GM19193 (cell line): ENCODE measurements around the gene C19orf44.
A peak's percentile ranks its signal among the peaks of the same experiment; 100 is the strongest.

ENCODE experiments used
- POLR2A ChIP-seq: IDR thresholded peaks from 4 replicates; pipeline ENCODE4 v1.6.1; 2011; ENCODE audit not compliant: insufficient read depth, insufficient read length; ENCODE audit errors: extremely low read depth

The C19orf44 gene

DNA sequence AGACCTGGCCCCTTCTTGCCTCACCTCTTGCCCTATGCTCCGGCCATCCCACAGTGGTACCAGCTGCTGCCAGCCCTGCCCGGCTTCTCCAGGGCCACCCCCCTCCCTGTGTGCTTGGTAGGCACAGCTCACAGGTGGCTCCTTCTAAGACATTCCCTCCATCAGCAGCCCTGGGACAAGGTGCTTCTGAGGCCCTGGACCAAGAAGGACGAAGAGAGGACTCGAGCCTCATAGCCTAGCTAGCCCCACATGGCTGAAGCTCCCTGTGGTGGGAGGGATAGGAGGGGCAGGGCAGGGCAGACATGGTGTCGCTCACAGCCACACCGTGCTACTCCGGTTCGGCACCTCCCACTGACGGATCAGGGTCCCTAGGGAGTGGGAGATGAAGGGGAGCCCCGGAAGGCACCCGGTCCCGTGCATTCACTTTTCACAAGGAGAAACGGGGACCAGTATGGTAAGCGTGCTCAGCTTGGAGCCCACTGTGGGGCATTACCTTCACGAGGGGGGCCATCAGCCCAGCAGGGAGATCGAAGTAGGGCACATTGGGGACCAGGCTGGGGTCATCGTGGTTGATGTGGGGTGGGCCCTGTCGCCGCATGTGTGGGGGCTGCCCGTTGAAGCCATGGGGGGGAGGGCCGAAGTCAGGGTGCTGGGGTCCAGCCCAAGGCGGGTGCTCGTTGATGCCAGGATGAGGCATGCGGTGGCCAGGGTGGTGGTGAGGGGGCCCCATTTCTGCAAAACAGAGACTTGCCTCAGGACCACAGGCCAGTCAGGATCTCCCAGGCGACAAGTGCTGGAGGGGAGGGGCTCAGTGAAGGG lies 26.6 kb downstream of the C19orf44 start:
- no peak for TF ChIP-seq POLR2A

DNA sequence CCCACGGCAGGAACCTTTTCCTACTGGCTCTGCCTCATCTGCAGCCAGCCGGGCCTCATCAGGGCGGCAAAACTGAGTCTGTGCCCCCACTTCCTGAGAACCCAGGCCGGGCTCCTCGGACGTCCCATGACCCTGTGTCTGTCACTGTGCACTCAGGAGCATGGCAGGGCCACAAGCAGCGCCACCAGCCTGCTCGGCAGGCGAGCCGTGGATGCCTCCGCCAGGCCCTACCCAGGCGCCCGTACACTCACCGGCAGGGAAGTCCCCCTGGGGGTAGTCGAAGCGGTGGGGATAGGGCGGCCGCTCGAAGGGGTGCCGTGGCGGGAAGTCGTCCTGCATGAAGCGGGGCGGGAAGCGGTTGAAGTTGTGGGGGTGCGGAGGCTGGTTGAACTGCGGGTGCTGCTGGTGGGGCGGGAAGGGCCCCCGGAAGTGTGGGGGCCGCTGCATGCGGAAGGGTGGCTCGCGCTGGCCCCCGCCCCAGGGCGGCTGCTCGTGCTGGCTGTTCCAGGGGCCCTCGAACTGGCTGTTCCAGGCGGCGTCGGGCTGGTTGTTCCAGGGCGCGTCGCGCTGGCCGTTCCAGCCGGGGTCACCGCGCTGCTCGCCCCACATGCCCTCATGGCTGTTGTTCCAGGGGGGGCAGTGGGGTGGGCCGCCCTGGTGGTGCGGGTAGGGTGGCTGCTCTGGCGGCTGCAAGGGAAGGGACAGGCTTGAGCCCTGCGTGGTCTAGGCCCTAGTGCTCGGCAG lies 29.0 kb downstream of the C19orf44 start:
- TF ChIP-seq POLR2A = no peak

GRCh38 chr19:16525751-16526481 lies 29.7 kb downstream of the C19orf44 start:
- TF ChIP-seq POLR2A = no peak

- no peak for TF ChIP-seq POLR2A
Measured at GRCh38 chr19:16527334-16527935, 31.2 kb downstream of the C19orf44 start.

DNA sequence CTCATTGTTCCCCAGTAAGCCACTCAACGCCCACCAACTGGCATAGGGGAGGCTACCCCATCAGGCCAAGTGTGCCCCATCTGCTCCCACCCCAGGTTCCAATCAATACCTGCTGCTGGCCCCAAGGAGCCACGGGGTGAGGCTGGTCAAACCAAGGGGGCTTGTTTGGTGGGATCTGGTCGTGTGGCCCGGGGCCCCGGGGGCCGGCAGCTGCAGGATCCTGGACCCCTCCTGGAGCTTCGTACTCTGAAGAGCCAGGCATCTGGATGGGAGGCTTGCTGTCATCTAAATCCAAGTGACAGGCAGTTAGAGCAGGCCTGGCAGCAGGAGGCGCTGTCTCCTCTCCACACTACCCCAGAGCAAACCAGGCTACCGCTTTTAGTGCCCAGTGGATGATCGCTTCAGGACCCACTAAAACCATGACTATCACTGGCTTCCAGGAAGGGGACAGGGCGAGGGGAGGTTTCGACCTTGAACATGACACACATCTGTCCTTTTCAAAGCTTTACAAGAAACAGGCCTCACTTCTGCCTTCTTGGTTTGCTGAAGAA lies 31.9 kb downstream of the C19orf44 start:
- TF ChIP-seq POLR2A = no peak

DNA sequence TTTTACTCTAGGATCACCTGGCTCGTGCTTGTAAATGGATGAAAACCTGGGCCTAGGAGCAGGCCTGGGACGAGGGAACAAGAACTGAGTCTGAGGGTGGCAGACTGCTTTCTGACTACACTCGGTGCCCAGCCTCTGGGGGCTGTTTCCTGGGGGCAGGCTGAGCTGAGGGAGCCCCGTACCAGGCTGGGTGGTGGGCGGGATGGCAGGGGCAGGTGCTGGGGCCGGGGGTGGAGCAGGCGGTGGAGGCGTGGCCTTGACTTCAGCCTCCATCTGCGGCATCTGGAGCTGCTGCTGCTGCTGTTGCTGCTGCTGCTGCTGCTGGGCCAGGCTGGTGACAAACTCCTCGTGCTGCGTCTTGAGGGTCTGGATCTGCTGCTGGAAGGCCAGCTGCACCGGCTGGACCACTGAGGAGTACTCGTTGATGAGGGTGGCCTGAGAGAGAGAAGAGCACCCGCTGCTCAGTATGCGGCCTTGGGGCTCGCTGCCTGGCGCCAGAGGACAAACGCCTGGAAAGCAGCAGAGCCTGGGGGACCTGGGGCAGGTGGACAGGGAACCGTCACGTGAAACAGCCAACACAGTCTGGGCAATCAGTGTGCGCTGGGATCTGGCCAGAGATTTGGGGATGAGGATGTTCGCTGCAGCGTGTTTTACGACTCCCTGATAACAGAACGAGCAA lies 33.4 kb downstream of the C19orf44 start:
- TF ChIP-seq POLR2A = no peak

- peak; percentile 3 for TF ChIP-seq POLR2A
Measured at GRCh38 chr19:16530540-16531379, 34.6 kb downstream of the C19orf44 start.

GRCh38 chr19:16531380-16531669 lies 35.1 kb downstream of the C19orf44 start:
- TF ChIP-seq POLR2A = peak; percentile 8

DNA sequence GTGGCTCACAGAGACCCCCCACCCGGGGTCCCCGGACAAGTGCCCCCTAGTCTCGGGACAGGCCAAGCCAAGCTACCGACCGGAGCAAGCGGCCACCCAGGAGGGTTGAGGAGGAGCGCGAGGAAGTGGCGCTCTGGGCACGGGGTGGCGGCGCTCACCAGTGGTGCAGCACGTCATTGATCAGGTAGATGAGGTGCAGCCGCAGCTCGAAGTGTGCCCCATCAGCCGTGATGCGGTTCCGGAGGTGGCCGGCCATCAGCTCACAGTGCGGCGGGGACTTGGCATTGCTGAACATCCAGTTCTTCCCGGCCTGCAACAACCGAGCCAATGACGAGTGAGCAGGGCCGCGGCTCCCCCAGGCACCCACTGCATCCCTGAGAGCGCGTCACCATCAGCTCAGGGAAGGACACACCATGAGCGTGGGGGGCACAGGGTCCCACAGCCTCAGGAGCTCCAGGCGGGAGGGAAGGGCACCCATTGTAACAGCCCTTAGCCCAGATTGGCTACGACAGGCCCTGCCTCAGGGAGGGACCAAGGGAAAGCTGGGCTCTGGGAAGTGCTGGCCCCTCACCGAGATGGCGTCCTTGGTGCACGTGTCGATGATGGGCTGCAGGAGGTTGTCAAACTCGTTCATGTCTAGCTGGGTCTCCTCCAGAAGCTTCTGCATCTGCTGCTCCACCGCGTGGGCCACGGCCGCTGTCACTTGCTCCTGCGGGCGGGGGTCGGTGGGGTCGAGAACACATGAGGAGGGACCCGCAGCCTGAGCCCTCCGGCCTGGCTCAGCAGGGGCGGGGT lies 36.4 kb downstream of the C19orf44 start:
- TF ChIP-seq POLR2A = no peak

GRCh38 chr19:16535381-16535780 lies 39.2 kb downstream of the C19orf44 start:
- TF ChIP-seq POLR2A = no peak

DNA sequence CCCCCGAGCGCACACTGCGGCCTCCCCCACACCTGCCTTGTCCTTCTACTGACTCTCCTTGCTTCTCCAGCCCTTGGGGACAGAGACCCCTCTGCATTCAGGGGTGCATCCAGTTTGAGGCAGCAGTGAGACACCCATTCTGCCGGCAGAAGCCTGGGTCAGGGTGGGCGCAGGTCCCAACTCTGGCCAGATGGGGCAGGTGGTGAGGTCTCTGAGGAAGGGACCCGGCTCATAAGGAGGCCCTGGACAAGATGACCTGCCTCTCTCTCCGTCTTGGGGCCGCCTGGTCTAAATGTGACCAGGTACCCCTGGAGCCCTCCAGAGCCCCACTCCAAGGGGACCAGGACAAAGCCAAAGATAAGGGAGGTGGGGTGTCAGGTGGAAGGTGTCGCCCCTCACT lies 39.9 kb downstream of the C19orf44 start:
- TF ChIP-seq POLR2A = no peak

DNA sequence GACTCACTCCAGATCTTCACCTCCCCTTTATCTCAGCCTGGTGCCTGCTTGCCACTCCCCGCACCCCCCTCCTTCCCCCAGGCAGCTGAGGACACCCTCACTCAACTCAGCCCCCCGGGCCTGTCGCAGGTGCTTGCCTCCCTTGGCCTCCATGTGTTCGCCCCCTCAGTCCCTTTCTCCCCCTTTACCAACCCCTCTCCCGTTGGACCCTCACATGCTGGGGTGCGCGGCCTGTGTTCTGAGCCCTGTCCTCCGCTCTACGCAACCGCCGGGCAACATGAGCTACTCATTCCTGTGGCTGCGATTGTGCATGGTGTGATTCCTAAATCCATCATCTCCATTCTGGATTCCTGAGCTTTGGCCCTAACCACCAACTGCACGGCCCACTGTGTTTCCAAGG lies 40.9 kb downstream of the C19orf44 start:
- no peak for TF ChIP-seq POLR2A

DNA sequence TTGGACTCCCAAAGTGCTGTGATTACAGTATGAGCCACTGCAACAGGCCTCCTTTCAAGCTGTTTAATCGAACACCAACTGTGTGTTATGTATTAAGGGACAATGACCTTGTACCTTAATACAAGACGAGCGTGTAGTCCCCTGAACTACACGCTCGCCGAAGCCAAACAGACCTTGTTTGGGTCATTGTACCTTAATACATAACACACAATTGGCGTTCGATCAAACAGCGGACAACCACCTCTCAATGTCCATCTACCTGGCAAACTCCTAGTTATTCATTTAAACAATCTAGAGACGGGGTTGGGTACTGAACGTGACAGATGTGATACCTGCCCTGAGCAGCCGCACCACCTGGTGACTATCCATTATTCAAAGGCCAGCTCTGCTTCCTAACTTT lies 44.8 kb downstream of the C19orf44 start:
- TF ChIP-seq POLR2A = no peak

DNA sequence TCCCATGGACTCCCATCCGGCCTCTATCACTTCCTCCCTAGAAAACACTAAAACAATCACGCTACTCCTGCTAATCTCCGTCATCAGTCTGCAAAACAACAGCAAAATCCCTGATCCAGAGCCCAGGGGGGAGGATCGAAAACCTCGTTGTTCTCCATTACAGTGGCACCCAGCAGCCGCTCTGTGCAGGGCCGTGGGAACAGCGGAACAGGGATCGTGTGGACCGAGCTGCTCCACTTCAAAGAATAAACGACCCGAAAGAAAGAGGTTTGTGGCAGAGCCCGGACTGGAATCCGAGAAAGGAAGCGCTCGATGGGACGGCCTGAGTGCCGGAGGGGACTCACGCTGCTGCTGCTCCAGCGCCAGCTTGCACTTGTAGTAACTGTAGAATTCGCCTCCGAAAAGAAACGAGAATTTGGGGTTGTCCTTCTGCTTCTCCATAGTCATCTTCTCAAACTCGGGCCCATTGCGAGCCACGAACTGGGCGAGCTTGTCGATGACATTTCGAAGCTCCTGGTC lies 45.4 kb downstream of the C19orf44 start:
- TF ChIP-seq POLR2A = no peak
